Activated B cell treated with CpG ODN at 0.5 μM for 24 hours (primary cell): ENCODE data around the gene PRDX2. TPM values are rescaled to one million over a fixed set of nuclear protein-coding genes. Genes with fewer than 3 reads are reported as not detected.
A peak's percentile ranks its signal among the peaks of the same experiment; 100 is the strongest.

Source experiments
- ATAC-seq: fragments of 200-7000 bp; cut with Tn5 transposase; one replicate; pipeline ENCODE4 v1.10.0; 2021; ENCODE audit warnings: low read depth, mild to moderate bottlenecking, moderate library complexity
- CTCF ChIA-PET: fragments of 350-600 bp; sonication (Branson Sonifier 250); formaldehyde crosslinking; loops from one replicate; lab custom pipeline; 2021; ENCODE audit warnings: antibody characterized with exemption; lab: Charles Lee
- POLR2A ChIA-PET: fragments of 350-600 bp; sonication (Branson Sonifier 250); formaldehyde crosslinking; loops from one replicate; lab custom pipeline; 2021; ENCODE audit warnings: antibody characterized with exemption; lab: Charles Lee
- DNase-seq: peaks from one replicate; pipeline ENCODE4 v3.0.0; 2022
- H3K27ac Mint-ChIP-seq: one replicate; pipeline ENCODE4 v1.8.0; 2020; ENCODE audit warnings: mixed read lengths
- H3K27me3 Mint-ChIP-seq: one replicate; pipeline ENCODE4 v1.8.0; 2021; ENCODE audit warnings: mixed read lengths
- H3K36me3 Mint-ChIP-seq: one replicate; pipeline ENCODE4 v1.8.0; 2021; ENCODE audit warnings: low read depth, mixed read lengths
- H3K4me1 Mint-ChIP-seq: one replicate; pipeline ENCODE4 v1.8.0; 2021; ENCODE audit warnings: mixed read lengths
- H3K4me3 Mint-ChIP-seq: one replicate; pipeline ENCODE4 v1.8.0; 2020; ENCODE audit warnings: mild to moderate bottlenecking, mixed read lengths
- H3K9me3 Mint-ChIP-seq: one replicate; pipeline ENCODE4 v1.8.0; 2020; ENCODE audit warnings: mixed read lengths
- intact Hi-C: fragments of 100-400 bp; cut with micrococcal nuclease; formaldehyde crosslinking; loops from one replicate; pipeline ENCODE4 v1.15.1; 2024
- total RNA-seq: library from RNA; stranded (reverse); gene quantifications from 2 replicates; pipeline ENCODE4 v1.2.3, GENCODE V29; 2022
- TF ChIP-seq, protein P1 (sequence below): fragments of 200-600 bp; IDR thresholded peaks from one replicate; pipeline ENCODE4 v1.8.0; 2022; ENCODE audit warnings: antibody characterized with exemption, mild to moderate bottlenecking

PRDX2 gene
- total RNA-seq, 1 donor from 2014 or later: 53.1 TPM

DNA sequence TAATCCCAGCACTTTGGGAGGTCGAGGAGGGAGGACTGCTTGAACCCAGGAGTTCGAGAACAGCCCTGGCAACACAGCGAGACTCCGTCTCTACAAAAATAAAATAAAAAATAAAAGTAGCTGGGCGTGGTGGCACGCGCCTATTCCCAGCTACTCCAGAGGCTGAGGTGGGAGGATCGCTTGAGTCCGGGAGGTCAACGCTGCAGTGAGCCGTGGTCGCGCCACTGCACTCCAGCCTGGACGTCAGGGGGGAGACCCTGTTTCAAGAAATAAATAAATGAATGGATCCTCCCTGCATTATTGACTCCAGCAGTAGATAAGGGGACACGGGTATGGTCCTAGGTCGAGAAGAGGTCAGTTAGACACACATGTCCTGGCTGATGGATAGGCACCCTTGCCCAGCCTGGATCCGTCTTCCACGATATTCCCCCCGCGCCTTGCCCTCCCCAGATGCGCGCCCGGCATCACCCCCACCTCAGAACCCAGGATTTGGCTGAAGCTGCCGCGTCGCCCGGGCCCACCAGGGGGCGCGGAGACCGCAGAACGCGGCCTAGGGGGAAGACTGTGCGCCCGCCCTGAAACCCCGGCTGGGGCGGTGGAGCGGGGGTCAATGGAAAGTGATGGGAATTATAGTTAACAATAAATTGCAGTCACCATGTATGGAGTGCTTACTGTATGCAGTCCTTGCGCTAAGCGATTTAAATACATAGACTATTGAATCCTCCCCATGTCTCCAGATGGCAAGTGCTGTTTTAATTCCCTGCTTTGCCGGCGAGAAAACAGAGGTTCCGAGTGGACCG lies 24.2 kb downstream of the PRDX2 start:
- DNase-seq: peak; percentile 85
- CTCF ChIA-PET: interaction anchor here (0.6 to 9.1 kb wide), 11 partner anchors 10 to 95 kb away, joined by 3 to 278 read pairs (median 7); partner anchors contain the start of genes JUNB and RNASEH2A
- H3K4me3 Mint-ChIP-seq: peak overlapping the region; percentile 83
- intact Hi-C loops: loop anchor here (1.0 kb wide), 2 partner anchors 11 to 19 kb away; no protein-coding TSS in a partner anchor
- POLR2A ChIA-PET: interaction anchor here (0.5 to 12.7 kb wide), 9 partner anchors 13 to 167 kb away, joined by 3 to 909 read pairs (median 3); partner anchors contain the start of genes JUNB, MAN2B1, TNPO2 and WDR83
- H3K4me1 Mint-ChIP-seq: peaks cover 48% of the 10 kb centered on the region
- no peaks in the 10 kb centered on the region for H3K27me3 Mint-ChIP-seq
- ATAC-seq: peak; percentile 37
- H3K36me3 Mint-ChIP-seq: no peaks in the 10 kb centered on the region
- H3K27ac Mint-ChIP-seq: peak overlapping the region; percentile 87
- TF ChIP-seq, protein P1, sequence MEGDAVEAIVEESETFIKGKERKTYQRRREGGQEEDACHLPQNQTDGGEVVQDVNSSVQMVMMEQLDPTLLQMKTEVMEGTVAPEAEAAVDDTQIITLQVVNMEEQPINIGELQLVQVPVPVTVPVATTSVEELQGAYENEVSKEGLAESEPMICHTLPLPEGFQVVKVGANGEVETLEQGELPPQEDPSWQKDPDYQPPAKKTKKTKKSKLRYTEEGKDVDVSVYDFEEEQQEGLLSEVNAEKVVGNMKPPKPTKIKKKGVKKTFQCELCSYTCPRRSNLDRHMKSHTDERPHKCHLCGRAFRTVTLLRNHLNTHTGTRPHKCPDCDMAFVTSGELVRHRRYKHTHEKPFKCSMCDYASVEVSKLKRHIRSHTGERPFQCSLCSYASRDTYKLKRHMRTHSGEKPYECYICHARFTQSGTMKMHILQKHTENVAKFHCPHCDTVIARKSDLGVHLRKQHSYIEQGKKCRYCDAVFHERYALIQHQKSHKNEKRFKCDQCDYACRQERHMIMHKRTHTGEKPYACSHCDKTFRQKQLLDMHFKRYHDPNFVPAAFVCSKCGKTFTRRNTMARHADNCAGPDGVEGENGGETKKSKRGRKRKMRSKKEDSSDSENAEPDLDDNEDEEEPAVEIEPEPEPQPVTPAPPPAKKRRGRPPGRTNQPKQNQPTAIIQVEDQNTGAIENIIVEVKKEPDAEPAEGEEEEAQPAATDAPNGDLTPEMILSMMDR: peak; percentile 73
- H3K9me3 Mint-ChIP-seq: no peaks in the 10 kb centered on the region

DNA sequence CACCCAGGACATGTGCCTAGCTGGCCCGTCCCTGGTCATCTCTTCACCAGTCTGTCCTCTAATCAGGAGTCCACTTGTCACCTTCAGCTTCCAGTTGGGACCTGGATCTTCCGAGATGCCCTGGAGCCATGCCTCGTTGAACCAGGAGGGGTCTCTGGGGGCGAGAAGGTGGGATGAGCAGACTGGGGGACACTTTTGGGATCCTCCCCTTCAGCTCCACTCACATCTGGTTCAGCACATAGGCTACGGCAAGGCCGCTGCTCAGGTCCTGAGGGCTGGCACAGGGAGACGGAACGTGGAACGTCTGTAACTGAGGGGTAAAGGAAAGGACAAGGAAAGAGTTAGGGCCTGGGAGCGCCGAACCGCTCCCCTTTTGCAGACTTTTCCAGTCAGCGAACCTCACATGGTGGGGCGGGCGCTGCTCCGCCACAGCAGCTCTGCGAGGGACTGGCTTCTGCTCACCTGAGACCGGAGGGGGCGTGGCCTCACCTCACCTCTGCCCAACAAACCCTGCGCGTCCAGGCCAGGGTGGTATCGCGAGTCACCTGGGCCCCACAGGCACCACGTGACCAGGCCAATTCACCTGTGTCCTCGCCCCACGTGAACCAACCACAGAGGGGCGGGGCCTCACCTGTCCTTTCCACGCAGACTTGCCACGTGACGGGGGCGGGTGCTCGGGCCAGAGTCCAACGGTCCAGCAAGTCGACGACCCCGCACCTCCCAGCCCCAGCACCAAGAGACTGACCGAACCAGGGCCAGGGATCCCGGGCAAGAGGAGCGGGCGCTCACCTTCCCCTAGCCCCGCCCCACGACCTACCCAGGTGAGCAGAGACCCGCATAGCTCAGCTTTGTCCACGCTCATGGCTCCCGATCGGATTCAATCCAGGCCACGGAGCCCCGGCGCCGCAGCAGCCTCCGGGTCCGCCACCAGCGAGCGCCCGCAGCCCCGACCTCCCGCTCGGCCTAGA lies 26.7 kb downstream of the PRDX2 start, which contains the start of gene HOOK2:
Gene HOOK2, minus strand, starts transcription at position 965 of the 968 bp plus-strand sequence. Its CDS starts 103 bp downstream, at position 862.
- ChIA-PET CTCF (interaction anchor here (1.3 to 9.1 kb wide), 2 partner anchors 9 to 21 kb away, joined by 9 to 278 read pairs; partner anchors contain the start of gene JUNB), POLR2A (interaction anchor here (1.0 to 12.7 kb wide), 4 partner anchors 17 to 52 kb away, joined by 3 to 909 read pairs (median 5); partner anchors contain the start of genes JUNB and RNASEH2A)
- DNase-seq (no peak), ATAC-seq (no peak)
- H3K9me3 Mint-ChIP-seq: no peaks in the 10 kb centered on the region
- H3K36me3 Mint-ChIP-seq: no peaks in the 10 kb centered on the region
- peak within 1 kb of the TSS; percentile 73 for H3K27ac Mint-ChIP-seq
- TF ChIP-seq, protein P1: no peak
- H3K4me3 Mint-ChIP-seq: peak within 1 kb of the TSS; percentile 80
- peaks cover 37% of the 10 kb centered on the region for H3K4me1 Mint-ChIP-seq
- intact Hi-C loops: no loop called here
- no peaks in the 10 kb centered on the region for H3K27me3 Mint-ChIP-seq

DNA sequence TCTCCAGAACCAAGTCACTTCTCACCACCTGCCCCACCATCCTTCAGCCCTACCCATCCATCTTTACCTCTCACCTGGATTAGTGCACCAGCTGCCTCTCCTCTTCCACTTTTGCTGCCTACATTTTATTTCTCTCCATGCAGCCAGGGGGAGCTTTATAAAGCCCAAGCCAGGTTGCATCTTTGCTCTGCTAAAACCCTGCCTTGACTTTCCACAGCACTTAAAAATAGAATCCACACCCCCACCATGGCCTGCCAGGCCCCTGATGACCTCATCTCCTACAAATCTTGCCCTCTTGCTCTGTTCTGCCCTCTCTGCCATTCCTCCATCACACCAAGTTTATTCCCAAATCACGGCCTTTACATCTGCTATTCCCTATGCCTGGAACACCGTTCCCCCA lies 28.0 kb downstream of the PRDX2 start:
- CTCF ChIA-PET: interaction anchor here (1.1 to 9.1 kb wide), 5 partner anchors 9 to 64 kb away, joined by 3 to 278 read pairs (median 4); partner anchors contain the start of gene JUNB
- ATAC-seq: no peak
- H3K27me3 Mint-ChIP-seq: no peaks in the 10 kb centered on the region
- TF ChIP-seq, protein P1: no peak
- no peak overlapping the region for H3K27ac Mint-ChIP-seq
- H3K9me3 Mint-ChIP-seq: no peaks in the 10 kb centered on the region
- POLR2A ChIA-PET: interaction anchor here (0.9 to 12.7 kb wide), 3 partner anchors 16 to 77 kb away, joined by 4 to 909 read pairs (median 5); partner anchors contain the start of genes FBXW9 and JUNB
- no peaks in the 10 kb centered on the region for H3K36me3 Mint-ChIP-seq
- no peak for DNase-seq
- intact Hi-C loops: no loop called here
- H3K4me1 Mint-ChIP-seq: peaks cover 28% of the 10 kb centered on the region
- H3K4me3 Mint-ChIP-seq: peak overlapping the region; percentile 20

DNA sequence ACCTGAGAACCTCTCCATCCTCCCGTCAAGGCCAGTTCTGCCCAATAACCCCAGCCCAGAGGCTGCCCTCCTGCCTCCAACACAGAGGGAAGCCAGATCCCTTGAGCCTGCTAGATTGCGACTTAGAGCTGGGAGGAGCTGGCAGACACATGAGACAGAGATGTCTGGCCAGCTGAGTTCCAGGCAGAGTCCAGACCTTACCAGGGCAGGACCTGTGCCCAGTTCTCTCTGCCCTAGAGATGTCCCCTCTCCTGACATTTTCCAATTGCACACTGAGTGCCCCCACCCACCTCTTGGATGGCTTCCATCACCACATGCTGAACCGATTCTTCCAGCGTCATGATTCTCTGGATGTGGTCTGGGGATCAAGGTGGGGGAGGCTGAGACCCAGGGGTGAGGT lies 29.3 kb downstream of the PRDX2 start:
- H3K4me1 Mint-ChIP-seq: peaks cover 21% of the 10 kb centered on the region
- no peaks in the 10 kb centered on the region for H3K27me3 Mint-ChIP-seq
- no peak overlapping the region for H3K27ac Mint-ChIP-seq
- DNase-seq: no peak
- H3K4me3 Mint-ChIP-seq: no peak overlapping the region
- POLR2A ChIA-PET: interaction anchor here (0.5 to 12.7 kb wide), 2 partner anchors 20 to 118 kb away, joined by 3 to 909 read pairs; partner anchors contain the start of gene JUNB
- CTCF ChIA-PET: interaction anchor here (9.1 kb wide), 1 partner anchor 23 kb away, joined by 278 read pairs; the partner anchor contains the start of gene JUNB
- H3K36me3 Mint-ChIP-seq: no peaks in the 10 kb centered on the region
- no peaks in the 10 kb centered on the region for H3K9me3 Mint-ChIP-seq
- TF ChIP-seq, protein P1: no peak
- ATAC-seq: no peak
- intact Hi-C loops: no loop called here
